GM19324 (cell line): ENCODE data around the gene ACSS2.

ENCODE experiments used
- ATAC-seq: cut with Tn5 transposase; IDR thresholded peaks from one replicate; pipeline ENCODE4 v1.9.1; 2021; ENCODE audit warnings: mild to moderate bottlenecking, moderate library complexity; ENCODE audit not compliant: unreplicated experiment, low FRiP score

The ACSS2 gene

DNA sequence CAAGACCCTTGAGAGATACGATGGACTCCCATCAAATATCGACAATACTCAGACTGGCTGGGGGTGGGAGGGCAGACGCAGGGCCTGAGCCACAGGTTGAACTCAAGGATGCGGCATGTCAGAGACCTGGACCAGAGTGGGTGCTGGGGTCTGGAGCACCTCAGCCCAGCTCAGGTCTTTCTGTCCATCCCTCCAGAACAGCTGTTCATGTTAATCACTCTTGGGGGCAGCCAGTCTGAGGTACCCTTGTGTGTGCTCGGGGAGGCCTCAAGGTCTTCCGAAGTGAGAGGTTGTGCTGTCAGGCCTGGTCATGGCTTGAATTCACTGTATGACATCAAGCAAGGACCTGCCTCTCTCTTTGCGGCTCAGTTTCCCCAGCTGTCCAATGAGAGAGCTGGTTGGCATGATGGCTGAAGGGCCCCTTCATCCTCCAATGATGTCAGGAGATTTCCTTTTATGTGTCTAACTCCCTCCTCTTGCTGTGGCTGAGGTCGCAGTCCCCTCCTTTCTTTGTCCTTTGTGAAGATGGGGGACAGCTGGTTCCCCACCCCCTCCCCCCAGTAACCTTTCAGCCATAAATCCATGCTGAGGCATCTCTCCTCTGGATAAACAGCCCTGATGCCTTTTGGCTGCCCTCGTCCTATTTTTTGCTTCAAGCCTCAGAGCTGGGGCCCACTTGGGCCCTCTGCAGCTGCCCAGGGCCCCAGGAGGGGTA, 94.6 kb downstream of the ACSS2 start:
- no peak for ATAC-seq

DNA sequence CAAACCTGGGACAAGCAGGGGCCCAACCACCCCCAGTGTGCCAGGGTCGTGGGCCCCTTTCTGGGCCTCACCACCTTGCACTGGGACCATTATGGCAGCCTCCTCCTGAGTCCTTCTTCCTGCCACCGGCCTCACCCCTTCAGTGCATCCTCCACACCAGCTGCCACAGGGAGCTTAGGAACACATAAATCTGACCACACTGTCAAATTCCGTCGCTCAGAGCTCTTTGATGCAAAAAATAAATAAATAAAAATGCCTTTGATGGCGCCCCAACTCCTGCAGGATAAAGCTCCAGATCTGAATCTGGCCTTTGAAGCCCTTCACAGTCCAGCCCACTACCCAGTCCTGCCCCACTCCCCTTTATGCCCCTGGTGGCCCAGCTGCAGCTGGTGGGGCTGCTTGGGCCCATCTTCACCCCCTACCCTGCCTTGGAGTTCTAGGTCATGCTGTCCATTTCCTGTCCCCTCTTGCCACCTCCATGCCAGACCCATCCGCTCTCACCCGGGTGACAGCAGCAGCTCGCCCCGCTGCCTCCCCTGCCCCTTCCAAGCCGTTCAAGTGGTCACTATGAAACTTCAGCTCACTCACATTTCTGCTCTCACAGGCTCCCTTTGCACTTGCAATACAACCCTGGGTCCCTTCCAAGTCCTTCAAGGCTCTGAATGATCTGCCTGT, 95.3 kb downstream of the ACSS2 start:
- no peak for ATAC-seq

DNA sequence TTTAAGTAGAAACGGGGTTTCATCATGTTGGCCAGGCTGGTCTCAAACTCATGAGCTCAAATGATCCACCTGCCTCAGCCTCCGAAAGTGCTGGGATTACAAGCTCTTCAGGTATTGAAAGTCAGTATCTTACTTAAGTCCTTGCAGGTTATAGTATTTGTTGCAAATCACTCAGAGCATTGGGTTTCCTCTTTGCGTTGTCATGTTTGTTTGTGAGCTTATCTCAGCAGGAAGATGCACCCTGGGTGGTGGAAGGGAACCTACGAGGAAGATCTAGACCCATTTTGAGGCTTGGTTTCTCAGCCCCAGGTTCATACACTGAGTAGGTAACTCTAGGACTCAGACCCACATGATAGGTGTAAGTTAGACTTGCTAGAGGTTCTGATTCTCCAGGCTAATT, 97.8 kb downstream of the ACSS2 start:
- ATAC-seq, result no peak

DNA sequence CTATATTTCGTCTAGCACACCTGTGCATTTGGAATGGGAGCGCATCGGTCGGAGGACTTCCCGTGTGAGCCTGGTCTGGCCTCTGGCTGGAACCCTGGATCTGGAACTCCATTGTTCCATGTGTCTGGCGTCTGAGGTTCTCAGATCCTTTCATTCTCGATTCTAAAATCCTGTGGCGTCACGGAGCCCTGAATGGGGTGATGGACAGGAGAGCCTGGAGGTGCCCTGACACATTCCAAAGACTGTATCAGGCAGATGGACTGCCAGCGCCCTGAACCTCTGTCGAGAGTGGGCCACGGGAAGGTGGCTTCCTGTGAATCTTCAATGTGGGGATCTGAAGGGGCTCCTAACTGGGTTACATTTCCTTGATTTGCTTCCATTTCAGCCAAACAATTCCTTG, 99.9 kb downstream of the ACSS2 start:
- no peak for ATAC-seq
